Right cardiac atrium (tissue), 5 donors: ENCODE results near the gene THAP11. TPM values are rescaled to one million over a fixed set of nuclear protein-coding genes. Genes with fewer than 3 reads are reported as not detected.

Experiments
- ATAC-seq, 2 donors: fragments of 200-7000 bp; cut with Tn5 transposase; one replicate each; pipeline versions ENCODE4 v1.8.0 to v1.9.1; 2020; ENCODE audit warnings: moderate library complexity in 2 of 2, mild to moderate bottlenecking in 1 of 2
- DNase-seq, 3 donors: peaks; one replicate each; pipeline ENCODE4 v3.0.0-alpha.2; 2020
- H3K27ac ChIP-seq: one replicate; pipeline ENCODE4 v1.5.1; 2013; ENCODE audit warnings: mild to moderate bottlenecking, low read length, control low read depth, moderate library complexity
- H3K27me3 ChIP-seq: one replicate; pipeline ENCODE4 v1.6.1; 2013; ENCODE audit not compliant: control insufficient read depth, insufficient read depth
- H3K4me1 ChIP-seq: one replicate; pipeline ENCODE4 v1.6.1; 2013; ENCODE audit warnings: low read length; ENCODE audit not compliant: control insufficient read depth, insufficient read depth
- H3K4me3 ChIP-seq: one replicate; pipeline ENCODE4 v1.5.1; 2013; ENCODE audit warnings: low read length, control low read depth
- H3K9me3 ChIP-seq: one replicate; pipeline ENCODE4 v1.6.1; 2013; ENCODE audit warnings: low read length; ENCODE audit not compliant: control insufficient read depth
- WGBS: extraction: QIAGEN DNeasy Blood & Tissue Kit; methylation state at CpG from one replicate; pipeline ENCODE4 v1.1.7; 2013; 5-methylcytosine and 5-hydroxymethylcytosine counted together
- intact Hi-C, 4 donors: fragments of 100-400 bp; cut with DNase I; formaldehyde crosslinking; loops; one replicate each; pipeline versions ENCODE4 v1.11.0 to v1.14.0; 2022 to 2023
- polyA plus RNA-seq: library from polyadenylated mRNA; stranded (reverse); fragments of 200-250 nt; gene quantifications from one replicate; pipeline ENCODE4 v1.2.3, GENCODE V29; 2013
- total RNA-seq, 4 donors: library from RNA; stranded (reverse); fragmentation: NEBNext Ultra II Directional; extraction: Animal tissue kit (Norgen Biotek cat#: 25700); gene quantifications; one replicate each; pipeline ENCODE4 v1.2.1, GENCODE V29; 2021
- donor health status: healthy with polysubstance abuse.
- donor health status: DM: no; HTN: yes; CAD: no.
- donor health status: DM: no; HTN: no; CAD: no.
- donor health status: DM: no; HTN: yes; CAD: no; lungs with severe emphysema.
- donor health status: DM: yes; HTN: yes; CAD: no.

The THAP11 gene
- total and polyA plus RNA-seq, 5 donors = 20.8 to 34.0 (median 31.9) TPM

- WGBS = 93% methylated on average over 19 of the region's 19 CpGs
- Histone ChIP-seq H3K4me3 (no peak overlapping the region), H3K9me3 (no peaks in the 10 kb centered on the region), H3K27ac (no peak overlapping the region), H3K27me3 (no peaks in the 10 kb centered on the region), H3K4me1 (peaks cover 3% of the 10 kb centered on the region)
- ATAC-seq = no peak
- DNase-seq = peak in 1 of 3 donors; percentile 60
- intact Hi-C loops = loop anchor here in 1 of 4 donors (10.0 kb wide), 1 partner anchor 149 kb away; no protein-coding TSS in a partner anchor
Observed at GRCh38 chr16:67885976-67886375, 43.9 kb downstream of the THAP11 start.

- no peak overlapping the region for H3K4me3 ChIP-seq
- intact Hi-C loops = loop anchor here in 1 of 4 donors (10.0 kb wide), 1 partner anchor 148 kb away; no protein-coding TSS in a partner anchor
- DNase-seq (peak in 1 of 3 donors; percentile 13), ATAC-seq (no peak)
- H3K27ac ChIP-seq = no peak overlapping the region
- no peaks in the 10 kb centered on the region for H3K9me3 ChIP-seq
- peaks cover 3% of the 10 kb centered on the region for H3K4me1 ChIP-seq
- 92% methylated on average over 5 of the region's 5 CpGs for WGBS
- no peaks in the 10 kb centered on the region for H3K27me3 ChIP-seq
Observed at GRCh38 chr16:67886387-67886786, 44.3 kb downstream of the THAP11 start.

GRCh38 chr16:67888331-67888730 is 46.2 kb downstream of the THAP11 start:
- 84% methylated on average over 3 of the region's 3 CpGs for WGBS
- Histone ChIP-seq H3K27ac (no peak overlapping the region), H3K4me1 (no peaks in the 10 kb centered on the region), H3K27me3 (no peaks in the 10 kb centered on the region), H3K9me3 (no peaks in the 10 kb centered on the region), H3K4me3 (no peak overlapping the region)
- DNase-seq (no peak), ATAC-seq (no peak)
- intact Hi-C loops = loop anchor here in 1 of 4 donors (10.0 kb wide), 1 partner anchor 146 kb away; no protein-coding TSS in a partner anchor

- Histone ChIP-seq H3K27ac (no peak overlapping the region), H3K27me3 (no peaks in the 10 kb centered on the region), H3K4me1 (peaks cover 3% of the 10 kb centered on the region), H3K4me3 (peak overlapping the region; percentile 68), H3K9me3 (no peaks in the 10 kb centered on the region)
- WGBS = 68% methylated on average over 5 of the region's 5 CpGs
- intact Hi-C loops = no loop called here
- no peak for ATAC-seq
- no peak for DNase-seq
Observed at GRCh38 chr16:67892375-67892774, 50.3 kb downstream of the THAP11 start.

GRCh38 chr16:67892899-67893742 is 51.0 kb downstream of the THAP11 start, which contains the start of gene PSKH1:
TSS of gene PSKH1 (plus strand) at chr16:67893254. CDS start at chr16:67908750, 15,496 bp downstream.
- H3K4me1 ChIP-seq = peaks cover 3% of the 10 kb centered on the region
- under 1% methylated on average over 90 of the region's 90 CpGs for WGBS
- H3K27me3 ChIP-seq = no peaks in the 10 kb centered on the region
- no peaks in the 10 kb centered on the region for H3K9me3 ChIP-seq
- peak within 1 kb of the TSS; percentile 98 for H3K27ac ChIP-seq
- intact Hi-C loops = no loop called here
- peak; percentile 94 to 97 for ATAC-seq
- DNase-seq = peak; percentile 97 to 99 (median 99)
- peak within 1 kb of the TSS; percentile 68 for H3K4me3 ChIP-seq

Other genes starting within 250 kb of the THAP11 start
- gene CARMIL2, start 197.2 kb upstream of the THAP11 start, total RNA-seq = 1 to 10 TPM in 2 of 4 donors, under 1 TPM in 2; 0.65 to 1.2 (median 1.0) TPM
- 0.66 TPM for gene CARMIL2, start 197.2 kb upstream of the THAP11 start, polyA plus RNA-seq
- gene ACD, start 182.1 kb upstream of the THAP11 start, total RNA-seq = 10 to 100 TPM in 2 of 4 donors, 1 to 10 TPM in 2; 7.9 to 10.9 (median 9.4) TPM
- 9.9 TPM for gene ACD, start 182.1 kb upstream of the THAP11 start, polyA plus RNA-seq
- 1 to 10 TPM; 3.4 to 3.5 (median 3.5) TPM for gene PARD6A, start 181.4 kb upstream of the THAP11 start, total RNA-seq
- gene PARD6A, start 181.4 kb upstream of the THAP11 start, polyA plus RNA-seq = 3.1 TPM
- 10 to 100 TPM in 2 of 4 donors, 1 to 10 TPM in 2; 8.6 to 11.1 (median 9.5) TPM for gene ENKD1, start 175.6 kb upstream of the THAP11 start, total RNA-seq
- 12.9 TPM for gene ENKD1, start 175.6 kb upstream of the THAP11 start, polyA plus RNA-seq
- gene C16orf86, start 175.5 kb upstream of the THAP11 start, total RNA-seq = 1 to 10 TPM; 3.9 to 6.2 (median 4.9) TPM
- gene C16orf86, start 175.5 kb upstream of the THAP11 start, polyA plus RNA-seq = 6.0 TPM
- 1 to 10 TPM; 8.2 to 9.9 (median 8.6) TPM for gene GFOD2, start 123.0 kb upstream of the THAP11 start, total RNA-seq
- gene GFOD2, start 123.0 kb upstream of the THAP11 start, polyA plus RNA-seq = 8.1 TPM
- 10 to 100 TPM; 11.1 to 16.3 (median 12.4) TPM for gene RANBP10, start 35.8 kb upstream of the THAP11 start, total RNA-seq
- gene RANBP10, start 35.8 kb upstream of the THAP11 start, polyA plus RNA-seq = 6.9 TPM
- gene TSNAXIP1, start 35.4 kb upstream of the THAP11 start, total RNA-seq = under 1 TPM; 0.56 to 0.94 (median 0.79) TPM
- 1.1 TPM for gene TSNAXIP1, start 35.4 kb upstream of the THAP11 start, polyA plus RNA-seq
- 10 to 100 TPM; 66.6 to 80.7 (median 68.2) TPM for gene NUTF2, start 4.6 kb downstream of the THAP11 start, total RNA-seq
- 125 TPM for gene NUTF2, start 4.6 kb downstream of the THAP11 start, polyA plus RNA-seq
- gene CENPT, start 5.4 kb downstream of the THAP11 start, total RNA-seq = 10 to 100 TPM; 24.3 to 29.0 (median 27.4) TPM
- 26.7 TPM for gene CENPT, start 5.4 kb downstream of the THAP11 start, polyA plus RNA-seq
- 10 to 100 TPM; 29.7 to 35.6 (median 31.9) TPM for gene EDC4, start 30.7 kb downstream of the THAP11 start, total RNA-seq
- 21.7 TPM for gene EDC4, start 30.7 kb downstream of the THAP11 start, polyA plus RNA-seq
- gene NRN1L, start 42.6 kb downstream of the THAP11 start, total RNA-seq = under 1 TPM in 1 of 4 donors, not detected in 3; 0.53 TPM
- gene NRN1L, start 42.6 kb downstream of the THAP11 start, polyA plus RNA-seq = 0.41 TPM
- gene PSKH1, start 50.9 kb downstream of the THAP11 start, total RNA-seq = 10 to 100 TPM; 23.8 to 31.1 (median 27.0) TPM
- gene PSKH1, start 50.9 kb downstream of the THAP11 start, polyA plus RNA-seq = 26.8 TPM
- under 1 TPM in 3 of 4 donors, not detected in 1; 0.37 to 0.94 (median 0.42) TPM for gene CTRL, start 89.5 kb downstream of the THAP11 start, total RNA-seq
- gene CTRL, start 89.5 kb downstream of the THAP11 start, polyA plus RNA-seq = 0.66 TPM
- gene PSMB10, start 94.5 kb downstream of the THAP11 start, total RNA-seq = 10 to 100 TPM; 49.1 to 64.0 (median 58.5) TPM
- gene PSMB10, start 94.5 kb downstream of the THAP11 start, polyA plus RNA-seq = 92.8 TPM
- 10 to 100 TPM; 15.0 to 27.0 (median 16.1) TPM for gene LCAT, start 101.8 kb downstream of the THAP11 start, total RNA-seq
- 17.4 TPM for gene LCAT, start 101.8 kb downstream of the THAP11 start, polyA plus RNA-seq
- 100 to 1,000 TPM in 1 of 4 donors, 10 to 100 TPM in 3; 64.6 to 114 (median 66.8) TPM for gene SLC12A4, start 126.3 kb downstream of the THAP11 start, total RNA-seq
- 49.3 TPM for gene SLC12A4, start 126.3 kb downstream of the THAP11 start, polyA plus RNA-seq
- gene DPEP3, start 138.2 kb downstream of the THAP11 start, total RNA-seq = not detected
- gene DPEP3, start 138.2 kb downstream of the THAP11 start, polyA plus RNA-seq = not detected
- 1 to 10 TPM; 1.2 to 2.7 (median 1.8) TPM for gene DPEP2, start 157.2 kb downstream of the THAP11 start, total RNA-seq
- 1.5 TPM for gene DPEP2, start 157.2 kb downstream of the THAP11 start, polyA plus RNA-seq
- gene DPEP2NB, start 173.6 kb downstream of the THAP11 start, total RNA-seq = not detected
- gene DPEP2NB, start 173.6 kb downstream of the THAP11 start, polyA plus RNA-seq = not detected
- gene DDX28, start 180.9 kb downstream of the THAP11 start, total RNA-seq = 1 to 10 TPM; 6.7 to 7.8 (median 7.4) TPM
- gene DDX28, start 180.9 kb downstream of the THAP11 start, polyA plus RNA-seq = 8.4 TPM
- 1 to 10 TPM; 5.1 to 9.5 (median 6.8) TPM for gene DUS2, start 181.0 kb downstream of the THAP11 start, total RNA-seq
- gene DUS2, start 181.0 kb downstream of the THAP11 start, polyA plus RNA-seq = 4.3 TPM
- gene NFATC3, start 243.1 kb downstream of the THAP11 start, total RNA-seq = 10 to 100 TPM; 28.7 to 34.7 (median 33.6) TPM
- gene NFATC3, start 243.1 kb downstream of the THAP11 start, polyA plus RNA-seq = 8.1 TPM